Stimulated activated CD4-positive, alpha-beta T cell treated with anti-CD3 and anti-CD28 coated beads, Interleukin-15, amount 100 ng/mL, for 24 hours (primary cell): Measurements from ENCODE around the gene RNF214.
"Not testable (repeated sequence)": the region's sequence is repeated elsewhere in the genome, so short reads cannot be mapped to it uniquely, and the experiment has no call there.

Source experiments
- DNase-seq: peaks from one replicate; pipeline ENCODE4 v3.0.0-alpha.2; 2020

Gene RNF214

DNA sequence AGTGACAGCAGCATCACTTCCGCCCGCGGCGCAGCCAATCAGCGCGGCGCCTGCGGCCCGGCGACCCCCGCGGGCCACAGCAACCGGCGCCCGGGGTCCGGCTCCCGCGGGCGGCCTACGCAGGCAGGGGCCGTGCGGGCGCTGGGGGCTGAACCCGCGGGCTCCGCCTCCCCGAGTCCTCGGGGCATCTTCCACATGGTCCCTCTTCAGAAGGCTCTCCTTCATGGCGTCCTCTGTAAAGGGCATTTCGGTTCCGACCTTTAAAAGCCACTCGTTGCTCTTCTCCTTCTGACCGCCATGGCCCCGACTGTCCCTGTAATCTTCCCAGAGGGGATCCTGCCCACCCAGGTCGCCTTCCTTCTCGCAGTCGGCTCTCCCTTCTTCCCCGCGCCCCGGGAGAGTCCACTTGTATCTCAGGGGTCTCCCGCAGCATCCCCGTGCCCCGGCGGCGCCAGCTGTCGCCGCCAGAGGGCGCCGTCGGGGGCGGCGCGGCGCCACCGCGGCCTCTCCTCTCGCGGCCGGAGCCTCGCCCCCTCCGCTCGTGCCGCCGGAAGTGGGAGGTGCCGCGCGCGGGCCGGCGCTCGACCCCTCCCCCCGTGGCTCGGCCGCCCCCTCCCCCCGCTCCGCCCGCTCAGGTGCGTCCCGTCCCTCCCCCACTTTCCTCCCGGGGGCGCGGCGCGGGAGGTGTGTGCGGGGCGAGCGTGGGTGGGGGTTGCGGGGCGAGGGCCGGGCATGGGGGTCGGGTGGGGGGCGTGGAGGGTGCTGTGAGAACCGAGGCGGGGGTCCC, at the start of gene RNF214:
RNF214 (plus strand) TSS at position 580 of the 787 bp plus-strand sequence. CDS start 1,602 bp downstream, outside the sequence.
- peak; percentile 81 for DNase-seq

GRCh38 chr11:117183178-117183577, 49.3 kb upstream of the RNF214 start:
- not testable (repeated sequence) for DNase-seq

DNA sequence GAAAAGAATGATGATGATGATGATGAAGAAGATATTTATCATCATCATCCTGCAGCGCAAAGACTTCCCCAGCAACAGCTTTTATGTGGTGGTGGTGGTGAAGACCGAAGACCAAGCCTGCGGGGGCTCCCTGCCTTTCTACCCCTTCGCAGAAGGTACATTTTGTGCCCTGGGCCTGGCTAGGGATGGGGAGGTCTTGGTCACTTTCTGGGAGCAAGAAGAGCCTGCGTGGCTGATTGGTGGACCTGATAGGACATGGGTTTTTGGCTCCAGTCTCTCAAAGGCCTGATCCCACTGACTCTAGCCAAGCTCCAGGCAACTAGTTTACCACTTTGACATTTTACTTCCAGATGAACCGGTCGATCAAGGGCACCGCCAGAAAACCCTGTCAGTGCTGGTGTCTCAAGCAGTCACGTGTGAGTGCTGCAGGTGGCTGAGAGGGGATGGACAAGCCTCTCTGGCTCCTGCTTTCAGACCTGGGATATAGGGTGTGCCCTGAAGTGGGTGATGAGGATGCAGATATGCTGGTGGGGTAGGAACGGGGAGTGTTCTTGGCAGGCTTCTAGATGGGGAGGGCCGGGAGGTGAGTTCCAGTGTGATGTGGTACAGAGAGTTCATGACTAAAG, 48.6 kb upstream of the RNF214 start:
- no peak for DNase-seq

- DNase-seq: no peak
Observed at GRCh38 chr11:117185736-117186430, 46.6 kb upstream of the RNF214 start.

GRCh38 chr11:117186431-117186761, 46.1 kb upstream of the RNF214 start:
- no peak for DNase-seq

DNA sequence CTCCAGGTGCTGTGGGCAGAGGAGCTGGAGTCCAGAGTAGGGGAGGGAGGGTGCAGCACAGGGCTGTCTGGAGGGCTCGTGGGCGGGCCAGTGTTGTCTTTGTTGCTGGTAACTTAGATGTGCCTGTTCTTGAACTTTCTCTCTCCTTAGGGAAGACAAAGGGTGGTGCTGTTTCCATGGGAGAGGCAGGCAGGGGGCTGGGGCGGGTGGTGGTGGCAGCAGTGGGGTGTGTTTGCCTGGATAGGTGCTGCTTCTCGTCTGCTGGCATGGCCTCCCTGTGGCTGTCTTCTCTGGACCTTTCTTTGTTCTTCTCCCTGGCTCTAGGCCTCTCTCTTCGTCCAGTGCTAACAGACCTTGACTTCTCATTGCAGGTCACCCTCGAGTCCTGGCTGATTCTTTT, 45.5 kb upstream of the RNF214 start:
- DNase-seq: no peak

DNA sequence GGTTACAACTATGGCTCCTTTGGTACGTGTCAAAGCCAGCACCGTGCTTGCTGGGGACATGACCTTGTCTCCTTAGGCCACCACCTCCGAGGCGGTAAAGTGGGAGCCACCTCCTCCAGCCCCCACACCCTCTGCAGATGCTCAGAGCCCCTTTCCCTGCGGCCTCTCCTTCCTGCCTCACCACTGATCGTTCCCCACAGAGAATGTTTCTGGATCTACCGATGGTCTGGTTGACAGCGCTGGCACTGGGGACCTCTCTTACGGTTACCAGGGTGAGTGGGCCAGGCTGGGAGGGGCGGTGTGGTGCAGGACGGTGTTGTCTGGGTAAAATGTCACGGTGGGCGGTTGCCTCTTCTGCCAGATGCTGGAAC, 45.1 kb upstream of the RNF214 start:
- DNase-seq: no peak

DNA sequence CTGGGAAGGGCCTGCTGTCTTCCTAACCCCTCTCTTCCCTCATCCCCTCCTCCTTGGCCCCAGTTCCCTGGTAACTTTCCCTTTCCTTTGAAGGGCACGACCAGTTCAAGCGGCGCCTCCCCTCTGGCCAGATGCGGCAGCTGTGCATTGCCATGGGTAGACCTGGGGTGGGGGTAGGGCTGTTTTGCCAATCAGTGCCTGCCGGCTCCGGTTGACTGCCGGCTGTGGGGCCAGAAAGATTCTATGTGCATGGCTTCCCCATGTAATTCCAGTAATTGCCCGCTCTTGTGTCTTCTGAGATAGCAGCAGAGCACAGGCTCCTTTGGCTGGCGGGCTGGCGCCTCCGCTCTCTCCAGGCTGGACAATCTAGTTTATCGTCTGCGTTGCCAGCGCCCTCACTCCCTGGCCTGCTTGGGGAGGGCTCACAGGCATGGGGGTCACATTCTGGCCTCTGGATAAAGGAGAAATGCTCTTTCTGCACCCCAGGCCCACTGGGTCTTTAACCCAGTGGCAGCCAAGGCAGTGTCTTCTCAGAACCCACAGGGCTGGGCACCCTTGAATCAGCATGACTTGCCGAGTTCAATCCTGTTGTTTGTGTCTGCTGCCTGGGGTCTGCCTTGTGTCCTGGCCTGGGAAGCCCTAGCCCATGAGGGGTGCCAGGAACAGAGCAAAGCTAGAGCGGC, 44.5 kb upstream of the RNF214 start:
- DNase-seq: no peak

DNA sequence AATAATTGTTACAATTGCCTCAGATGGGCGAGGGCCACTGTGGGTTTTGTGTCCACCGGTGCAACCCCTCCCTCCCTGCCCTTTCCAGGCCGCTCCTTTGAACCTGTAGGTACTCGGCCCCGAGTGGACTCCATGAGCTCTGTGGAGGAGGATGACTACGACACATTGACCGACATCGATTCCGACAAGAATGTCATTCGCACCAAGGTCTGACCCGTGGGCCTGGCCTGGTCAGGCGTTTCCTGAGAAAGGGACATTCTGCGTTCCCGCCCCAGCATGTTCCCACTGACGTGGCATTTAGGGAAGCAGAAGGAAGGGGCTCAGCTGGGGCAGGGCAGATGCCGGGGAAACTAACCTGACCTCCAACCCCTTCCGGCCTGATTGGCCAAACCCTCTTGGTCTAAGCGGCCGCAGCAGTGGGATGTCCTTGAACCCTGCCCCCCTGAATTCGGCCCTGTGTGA, 43.8 kb upstream of the RNF214 start:
- DNase-seq: no peak

GRCh38 chr11:117189191-117189940, 43.1 kb upstream of the RNF214 start:
- no peak for DNase-seq

GRCh38 chr11:117189941-117190544, 42.4 kb upstream of the RNF214 start:
- DNase-seq: no peak

DNA sequence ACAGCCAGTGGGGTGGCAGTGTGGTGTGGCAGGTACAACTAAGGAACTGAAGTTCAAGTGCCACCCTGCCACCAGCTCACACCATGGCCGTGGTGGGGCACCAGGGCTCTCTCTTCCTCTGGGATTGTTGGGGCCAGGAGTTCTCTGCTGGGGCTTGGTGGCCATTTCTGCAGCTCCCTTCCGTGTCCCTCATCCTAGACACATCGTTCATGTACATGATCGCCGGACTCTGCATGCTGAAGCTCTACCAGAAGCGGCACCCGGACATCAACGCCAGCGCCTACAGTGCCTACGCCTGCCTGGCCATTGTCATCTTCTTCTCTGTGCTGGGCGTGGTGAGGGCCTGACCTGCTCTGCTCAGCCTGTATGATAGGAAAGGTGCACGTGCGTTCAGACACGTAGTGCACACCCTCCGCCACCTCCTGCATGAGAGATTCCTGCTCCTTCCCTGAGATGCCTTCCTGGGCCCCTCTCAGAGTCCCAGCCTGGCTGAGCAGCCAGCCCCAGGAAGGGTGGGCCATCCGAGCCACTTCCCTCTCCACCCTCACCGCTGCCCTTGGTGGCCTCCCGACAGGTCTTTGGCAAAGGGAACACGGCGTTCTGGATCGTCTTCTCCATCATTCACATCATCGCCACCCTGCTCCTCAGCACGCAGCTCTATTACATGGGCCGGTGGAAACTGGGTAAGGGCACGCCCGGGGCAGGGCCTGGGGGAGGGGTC, 40.6 kb upstream of the RNF214 start:
- no peak for DNase-seq

DNA sequence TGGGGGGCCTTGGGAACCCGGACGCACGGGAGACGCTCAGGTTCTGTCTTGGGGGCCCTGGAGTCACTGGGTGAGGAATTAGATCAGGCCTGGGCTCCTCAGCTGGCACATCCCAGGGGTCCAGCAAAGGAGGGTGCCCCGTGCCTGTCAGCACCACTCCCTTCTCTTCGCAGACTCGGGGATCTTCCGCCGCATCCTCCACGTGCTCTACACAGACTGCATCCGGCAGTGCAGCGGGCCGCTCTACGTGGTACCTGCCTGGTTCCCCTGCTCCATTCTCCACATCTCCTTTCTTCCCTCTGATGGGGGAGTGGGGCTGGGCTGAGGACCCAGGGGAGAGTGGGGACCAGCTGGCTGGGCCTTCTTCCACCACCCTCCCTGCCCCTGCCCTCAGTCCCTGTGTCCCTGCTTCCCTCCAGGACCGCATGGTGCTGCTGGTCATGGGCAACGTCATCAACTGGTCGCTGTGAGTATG, 40.0 kb upstream of the RNF214 start:
- DNase-seq: no peak

- no peak for DNase-seq
Observed at GRCh38 chr11:117193130-117194020, 39.1 kb upstream of the RNF214 start.

GRCh38 chr11:117194267-117194666, 38.2 kb upstream of the RNF214 start:
- DNase-seq: no peak

- no peak for DNase-seq
Observed at GRCh38 chr11:117195258-117195657, 37.2 kb upstream of the RNF214 start.

DNA sequence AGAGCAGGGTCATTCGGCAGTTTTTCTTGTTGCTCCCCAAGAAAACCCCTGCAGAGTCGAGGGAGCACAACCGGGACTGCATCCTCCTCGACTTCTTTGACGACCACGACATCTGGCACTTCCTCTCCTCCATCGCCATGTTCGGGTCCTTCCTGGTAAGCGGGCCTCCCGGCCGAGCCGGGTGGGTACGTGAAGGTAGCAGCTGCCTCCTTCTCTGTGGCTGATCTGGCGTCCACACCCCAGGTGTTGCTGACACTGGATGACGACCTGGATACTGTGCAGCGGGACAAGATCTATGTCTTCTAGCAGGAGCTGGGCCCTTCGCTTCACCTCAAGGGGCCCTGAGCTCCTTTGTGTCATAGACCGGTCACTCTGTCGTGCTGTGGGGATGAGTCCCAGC, 36.7 kb upstream of the RNF214 start:
- no peak for DNase-seq

DNA sequence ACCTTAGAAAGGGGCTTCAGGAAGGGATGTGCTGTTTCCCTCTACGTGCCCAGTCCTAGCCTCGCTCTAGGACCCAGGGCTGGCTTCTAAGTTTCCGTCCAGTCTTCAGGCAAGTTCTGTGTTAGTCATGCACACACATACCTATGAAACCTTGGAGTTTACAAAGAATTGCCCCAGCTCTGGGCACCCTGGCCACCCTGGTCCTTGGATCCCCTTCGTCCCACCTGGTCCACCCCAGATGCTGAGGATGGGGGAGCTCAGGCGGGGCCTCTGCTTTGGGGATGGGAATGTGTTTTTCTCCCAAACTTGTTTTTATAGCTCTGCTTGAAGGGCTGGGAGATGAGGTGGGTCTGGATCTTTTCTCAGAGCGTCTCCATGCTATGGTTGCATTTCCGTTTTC, 35.5 kb upstream of the RNF214 start:
- DNase-seq: no peak

GRCh38 chr11:117197516-117198456, 34.7 kb upstream of the RNF214 start:
- no peak for DNase-seq
